Measurements from ENCODE around the gene ERCC6L2. TPM values are rescaled to one million over a fixed set of nuclear protein-coding genes. Genes with fewer than 3 reads are reported as not detected.

The ERCC6L2 gene
- total RNA-seq, 1 experiment from 2014 or later, result 39.2 TPM

DNA sequence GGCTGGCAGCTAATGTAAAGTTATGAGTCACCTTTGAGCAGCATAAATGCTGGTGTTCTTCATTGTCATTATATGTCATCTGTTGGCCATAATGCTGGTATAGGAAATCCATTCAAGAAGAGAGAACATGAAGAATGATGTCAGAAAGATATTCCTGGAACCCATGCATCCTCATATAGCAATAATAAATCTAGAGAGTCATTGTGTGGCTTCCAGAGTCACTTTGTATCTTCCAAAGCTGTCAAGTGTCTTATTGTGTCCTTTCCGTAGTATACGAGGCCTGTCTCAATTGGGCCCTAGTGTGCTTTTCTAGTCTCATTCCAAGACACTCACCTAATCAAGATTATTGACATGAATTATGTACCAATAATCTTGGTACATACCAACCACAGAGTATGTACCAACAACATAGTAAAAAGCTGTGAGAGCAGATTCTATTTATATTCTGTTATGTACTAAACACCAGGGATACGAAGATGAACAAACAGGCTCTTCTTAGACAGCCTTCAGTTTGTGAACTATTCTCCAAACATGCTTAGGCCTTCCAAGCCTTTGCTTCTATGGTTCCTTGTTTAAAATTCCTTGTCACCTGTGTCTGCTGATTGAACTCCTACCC lies 110.1 kb downstream of the ERCC6L2 start:
- no peak for TF ChIP-seq JUND (IDR thresholded peaks at IDR 0.05)
- TF ChIP-seq, protein P1, sequence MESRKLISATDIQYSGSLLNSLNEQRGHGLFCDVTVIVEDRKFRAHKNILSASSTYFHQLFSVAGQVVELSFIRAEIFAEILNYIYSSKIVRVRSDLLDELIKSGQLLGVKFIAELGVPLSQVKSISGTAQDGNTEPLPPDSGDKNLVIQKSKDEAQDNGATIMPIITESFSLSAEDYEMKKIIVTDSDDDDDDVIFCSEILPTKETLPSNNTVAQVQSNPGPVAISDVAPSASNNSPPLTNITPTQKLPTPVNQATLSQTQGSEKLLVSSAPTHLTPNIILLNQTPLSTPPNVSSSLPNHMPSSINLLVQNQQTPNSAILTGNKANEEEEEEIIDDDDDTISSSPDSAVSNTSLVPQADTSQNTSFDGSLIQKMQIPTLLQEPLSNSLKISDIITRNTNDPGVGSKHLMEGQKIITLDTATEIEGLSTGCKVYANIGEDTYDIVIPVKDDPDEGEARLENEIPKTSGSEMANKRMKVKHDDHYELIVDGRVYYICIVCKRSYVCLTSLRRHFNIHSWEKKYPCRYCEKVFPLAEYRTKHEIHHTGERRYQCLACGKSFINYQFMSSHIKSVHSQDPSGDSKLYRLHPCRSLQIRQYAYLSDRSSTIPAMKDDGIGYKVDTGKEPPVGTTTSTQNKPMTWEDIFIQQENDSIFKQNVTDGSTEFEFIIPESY (IDR thresholded peaks at IDR 0.05; ENCODE audit: extremely low read depth, insufficient replicate concordance, low read length), result no peak
- TF ChIP-seq CEBPB (IDR thresholded peaks at IDR 0.05; ENCODE audit: low read depth), result no peak
- no peak for TF ChIP-seq ZFX (IDR thresholded peaks at IDR 0.05)
- TF ChIP-seq POLR2A (IDR thresholded peaks at IDR 0.05; ENCODE audit: borderline replicate concordance, extremely low read depth, insufficient read depth, insufficient read length), result no peak
- no peak for TF ChIP-seq ZNF274 (IDR thresholded peaks at IDR 0.05; ENCODE audit: low read depth, low read length)
- TF ChIP-seq, protein P2, sequence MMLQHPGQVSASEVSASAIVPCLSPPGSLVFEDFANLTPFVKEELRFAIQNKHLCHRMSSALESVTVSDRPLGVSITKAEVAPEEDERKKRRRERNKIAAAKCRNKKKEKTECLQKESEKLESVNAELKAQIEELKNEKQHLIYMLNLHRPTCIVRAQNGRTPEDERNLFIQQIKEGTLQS (IDR thresholded peaks at IDR 0.05), result no peak
- TF ChIP-seq EZH2 (IDR thresholded peaks at IDR 0.05), result no peak
- TF ChIP-seq, protein P3, sequence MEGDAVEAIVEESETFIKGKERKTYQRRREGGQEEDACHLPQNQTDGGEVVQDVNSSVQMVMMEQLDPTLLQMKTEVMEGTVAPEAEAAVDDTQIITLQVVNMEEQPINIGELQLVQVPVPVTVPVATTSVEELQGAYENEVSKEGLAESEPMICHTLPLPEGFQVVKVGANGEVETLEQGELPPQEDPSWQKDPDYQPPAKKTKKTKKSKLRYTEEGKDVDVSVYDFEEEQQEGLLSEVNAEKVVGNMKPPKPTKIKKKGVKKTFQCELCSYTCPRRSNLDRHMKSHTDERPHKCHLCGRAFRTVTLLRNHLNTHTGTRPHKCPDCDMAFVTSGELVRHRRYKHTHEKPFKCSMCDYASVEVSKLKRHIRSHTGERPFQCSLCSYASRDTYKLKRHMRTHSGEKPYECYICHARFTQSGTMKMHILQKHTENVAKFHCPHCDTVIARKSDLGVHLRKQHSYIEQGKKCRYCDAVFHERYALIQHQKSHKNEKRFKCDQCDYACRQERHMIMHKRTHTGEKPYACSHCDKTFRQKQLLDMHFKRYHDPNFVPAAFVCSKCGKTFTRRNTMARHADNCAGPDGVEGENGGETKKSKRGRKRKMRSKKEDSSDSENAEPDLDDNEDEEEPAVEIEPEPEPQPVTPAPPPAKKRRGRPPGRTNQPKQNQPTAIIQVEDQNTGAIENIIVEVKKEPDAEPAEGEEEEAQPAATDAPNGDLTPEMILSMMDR (IDR thresholded peaks at IDR 0.05 in 2 of 3, conservative IDR thresholded peaks at IDR 0.05 in 1 of 3; ENCODE audit: borderline replicate concordance in 1 of 3, insufficient read depth in 1 of 3, low read depth in 2 of 3, low read length in 2 of 3), result no peak
- TF ChIP-seq YY1 (IDR thresholded peaks at IDR 0.05; ENCODE audit: extremely low read depth, insufficient replicate concordance, low read depth, low read length), result no peak
- no peak for TF ChIP-seq SP1 (IDR thresholded peaks at IDR 0.05; ENCODE audit: low read depth)
- TF ChIP-seq EZH2phosphoT487 (IDR thresholded peaks at IDR 0.05; ENCODE audit: borderline replicate concordance), result no peak
- Histone ChIP-seq H3K9ac (ENCODE audit: low read length) (no peak overlapping the region), H4K20me1 (ENCODE audit: insufficient read depth) (no peaks in the 10 kb centered on the region), H3K4me3 (replicated peaks in 1 of 2; ENCODE audit: low read depth in 1 of 2, low read length in 2 of 2) (no peak overlapping the region), H3K4me1 (ENCODE audit: control insufficient read depth in 1 of 2, insufficient read depth in 2 of 2, low read length in 2 of 2) (no peaks in the 10 kb centered on the region), H3K36me3 (ENCODE audit: control insufficient read depth in 1 of 2, insufficient read depth in 2 of 2, low read length in 2 of 2) (peaks cover 0 to 2% of the 10 kb centered on the region in 2 experiments; a peak in 1 of 4 replicates), H2AFZ (ENCODE audit: low read depth, low read length, poor library complexity, severe bottlenecking) (no peak overlapping the region), H3K9me3 (ENCODE audit: control insufficient read depth in 1 of 2, insufficient read depth in 1 of 2, low read depth in 1 of 2, low read length in 2 of 2) (no peaks in the 10 kb centered on the region), H3K9me2 (ENCODE audit: insufficient read depth) (no peaks in the 10 kb centered on the region), H3K27me3 (ENCODE audit: insufficient read depth, low read length) (no peaks in the 10 kb centered on the region), H3K79me2 (ENCODE audit: insufficient read depth, low read length) (no peaks in the 10 kb centered on the region), H3K27ac (ENCODE audit: low read depth, low read length) (no peak overlapping the region), H3K4me2 (ENCODE audit: low read length) (no peak overlapping the region)
- intact Hi-C loops (cut with micrococcal nuclease), result no loop called here
- RAD21 ChIA-PET (ENCODE audit: low non-redundant PET in 1 of 2, low total read pairs in 2 of 2, uncharacterized antibody in 2 of 2, unreplicated experiment in 2 of 2), result no interaction called here
- ATAC-seq (no peak), DNase-seq (ENCODE audit: low read depth, low spot score) (no peak)
- POLR2A ChIA-PET, result no interaction called here
- BruUV-seq (replicated peaks), result no TSS peak
- CTCF ChIA-PET, result no interaction called here
